Measurements from ENCODE around the gene BMPR1B.

The BMPR1B gene

DNA sequence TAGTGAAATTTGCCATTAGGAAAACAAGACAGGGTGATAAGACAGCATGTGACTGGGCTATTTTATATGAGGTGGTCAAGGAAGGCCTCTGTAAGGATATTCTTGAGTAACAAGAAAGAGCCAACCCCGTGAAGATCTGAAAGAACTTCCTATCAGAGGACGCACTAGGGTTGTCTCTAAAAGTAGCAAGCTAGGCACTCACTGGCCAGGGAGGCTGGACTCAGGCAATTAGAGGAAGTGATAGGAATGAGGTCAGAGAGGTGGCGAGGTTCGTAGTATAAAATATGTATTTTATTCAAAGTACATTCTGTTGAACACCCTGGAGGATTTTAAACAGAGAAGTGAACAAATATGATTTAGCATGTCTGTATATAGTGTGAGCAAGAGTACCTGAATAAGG, 4.6 kb downstream of the BMPR1B start:
- H3K27ac ChIP-seq (ENCODE audit: insufficient read depth, low read length, poor library complexity, severe bottlenecking), result no peak overlapping the region

DNA sequence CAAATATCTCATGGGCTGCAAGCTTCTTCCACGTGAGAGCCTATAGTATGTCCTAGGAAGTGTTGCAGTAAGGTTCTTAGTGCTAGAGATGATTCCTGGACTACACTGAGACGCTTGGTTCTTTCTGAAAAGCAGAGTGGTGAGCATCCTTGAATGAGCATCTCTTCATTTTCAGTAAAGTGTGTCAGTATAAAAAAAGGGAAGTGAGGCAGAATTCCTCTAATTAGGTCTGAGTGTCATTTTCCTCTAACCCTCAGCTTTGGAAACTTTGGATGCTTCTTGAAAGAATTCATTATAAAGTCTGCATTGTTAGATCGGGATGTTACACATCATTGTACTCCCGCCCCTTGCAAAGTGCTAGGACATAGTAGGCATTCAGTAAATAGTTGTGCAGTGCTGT, 5.2 kb downstream of the BMPR1B start:
- Histone ChIP-seq H3K4me1 (ENCODE audit: control insufficient read depth, insufficient read depth, low read length, poor library complexity, severe bottlenecking) (no peaks in the 10 kb centered on the region), H3K36me3 (ENCODE audit: control insufficient read depth, insufficient read depth, low read length) (no peaks in the 10 kb centered on the region), H3K27ac (ENCODE audit: insufficient read depth, low read length, poor library complexity, severe bottlenecking) (no peak overlapping the region), H3K27me3 (replicated peaks; ENCODE audit: control insufficient read depth, insufficient read depth, low read length, poor library complexity, severe bottlenecking) (peaks cover 13% of the 10 kb centered on the region), H3K9me3 (ENCODE audit: control insufficient read depth, low read length) (no peaks in the 10 kb centered on the region), H3K4me3 (ENCODE audit: insufficient read depth, low read depth, low read length, poor library complexity, severe bottlenecking) (no peak overlapping the region)
- no peak for DNase-seq

More for the DNA sequence above, 4.6 kb downstream of the BMPR1B start:
- no peak for DNase-seq
- no peaks in the 10 kb centered on the region for H3K36me3 ChIP-seq (ENCODE audit: control insufficient read depth, insufficient read depth, low read length)
- H3K4me3 ChIP-seq (ENCODE audit: insufficient read depth, low read depth, low read length, poor library complexity, severe bottlenecking), result no peak overlapping the region
- peaks cover 2% of the 10 kb centered on the region for H3K4me1 ChIP-seq (ENCODE audit: control insufficient read depth, insufficient read depth, low read length, poor library complexity, severe bottlenecking)
- H3K9me3 ChIP-seq (ENCODE audit: control insufficient read depth, low read length), result no peaks in the 10 kb centered on the region
- peaks cover 13% of the 10 kb centered on the region for H3K27me3 ChIP-seq (replicated peaks; ENCODE audit: control insufficient read depth, insufficient read depth, low read length, poor library complexity, severe bottlenecking)

DNA sequence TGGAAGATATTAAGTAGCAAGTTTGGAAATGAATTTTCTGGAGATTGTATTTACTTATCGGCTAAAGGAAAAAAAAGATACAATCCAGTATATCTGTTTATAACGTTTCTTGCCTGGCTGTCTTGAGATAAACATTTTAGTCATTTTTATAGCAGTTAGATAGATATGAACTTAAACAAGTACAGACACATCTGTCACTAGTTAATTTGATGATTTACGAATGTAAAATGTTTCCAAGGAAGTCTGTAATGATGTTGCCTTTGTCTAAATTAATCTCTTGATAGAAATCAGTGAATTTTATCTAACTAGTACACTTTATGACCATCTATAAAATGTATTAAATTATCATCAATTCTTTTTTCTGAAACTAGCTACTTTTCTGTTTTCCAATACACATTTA, 5.7 kb downstream of the BMPR1B start:
- Histone ChIP-seq H3K4me1 (ENCODE audit: control insufficient read depth, insufficient read depth, low read length, poor library complexity, severe bottlenecking) (no peaks in the 10 kb centered on the region), H3K36me3 (ENCODE audit: control insufficient read depth, insufficient read depth, low read length) (no peaks in the 10 kb centered on the region), H3K9me3 (ENCODE audit: control insufficient read depth, low read length) (no peaks in the 10 kb centered on the region), H3K27ac (ENCODE audit: insufficient read depth, low read length, poor library complexity, severe bottlenecking) (no peak overlapping the region), H3K4me3 (ENCODE audit: insufficient read depth, low read depth, low read length, poor library complexity, severe bottlenecking) (no peak overlapping the region), H3K27me3 (replicated peaks; ENCODE audit: control insufficient read depth, insufficient read depth, low read length, poor library complexity, severe bottlenecking) (peaks cover 13% of the 10 kb centered on the region)
- DNase-seq, result no peak

DNA sequence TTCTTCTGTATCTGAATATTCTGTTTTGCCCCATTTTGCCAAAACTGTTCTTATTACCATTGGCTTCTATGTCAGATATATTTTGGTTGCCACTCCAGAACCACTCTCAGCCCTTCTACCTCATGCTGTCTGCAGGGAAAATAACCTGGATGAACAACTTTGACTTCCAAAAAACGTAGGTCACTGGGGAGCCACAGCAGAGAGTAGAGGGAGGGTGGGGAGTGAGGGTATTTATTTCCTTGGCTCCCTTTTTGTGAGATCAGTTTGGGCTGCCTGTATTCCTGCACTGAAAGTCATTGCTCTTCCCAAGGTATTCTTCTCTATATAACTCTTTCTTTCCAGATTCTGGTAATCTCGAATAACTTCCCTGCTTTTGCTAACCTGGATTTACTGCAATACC, 6.3 kb downstream of the BMPR1B start:
- Histone ChIP-seq H3K4me1 (ENCODE audit: control insufficient read depth, insufficient read depth, low read length, poor library complexity, severe bottlenecking) (no peaks in the 10 kb centered on the region), H3K4me3 (ENCODE audit: insufficient read depth, low read depth, low read length, poor library complexity, severe bottlenecking) (no peak overlapping the region), H3K9me3 (ENCODE audit: control insufficient read depth, low read length) (no peaks in the 10 kb centered on the region), H3K27me3 (replicated peaks; ENCODE audit: control insufficient read depth, insufficient read depth, low read length, poor library complexity, severe bottlenecking) (peaks cover 8% of the 10 kb centered on the region), H3K27ac (ENCODE audit: insufficient read depth, low read length, poor library complexity, severe bottlenecking) (no peak overlapping the region), H3K36me3 (ENCODE audit: control insufficient read depth, insufficient read depth, low read length) (no peaks in the 10 kb centered on the region)
- DNase-seq, result no peak

DNA sequence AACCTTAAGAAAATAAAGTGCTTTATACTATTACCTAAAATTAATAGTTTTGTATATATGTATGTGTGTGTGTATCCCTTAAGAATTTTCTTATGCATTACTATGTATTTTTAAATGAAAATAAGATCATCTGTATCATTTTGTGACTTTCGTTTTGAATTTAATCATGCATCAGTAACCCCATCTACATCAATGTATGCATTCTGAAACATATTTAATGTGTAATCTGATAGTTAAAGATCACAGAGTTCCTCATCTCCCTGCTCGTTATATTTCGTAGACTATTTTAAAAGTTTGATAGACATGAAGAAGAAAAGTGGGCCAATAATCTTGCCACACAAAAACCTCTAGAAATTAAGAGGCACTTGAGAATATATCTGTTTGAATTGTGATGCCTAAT, 7.4 kb downstream of the BMPR1B start:
- Histone ChIP-seq H3K4me1 (ENCODE audit: control insufficient read depth, insufficient read depth, low read length, poor library complexity, severe bottlenecking) (no peaks in the 10 kb centered on the region), H3K36me3 (ENCODE audit: control insufficient read depth, insufficient read depth, low read length) (no peaks in the 10 kb centered on the region), H3K27me3 (replicated peaks; ENCODE audit: control insufficient read depth, insufficient read depth, low read length, poor library complexity, severe bottlenecking) (no peaks in the 10 kb centered on the region), H3K4me3 (ENCODE audit: insufficient read depth, low read depth, low read length, poor library complexity, severe bottlenecking) (no peak overlapping the region), H3K9me3 (ENCODE audit: control insufficient read depth, low read length) (no peaks in the 10 kb centered on the region), H3K27ac (ENCODE audit: insufficient read depth, low read length, poor library complexity, severe bottlenecking) (no peak overlapping the region)
- DNase-seq, result no peak

DNA sequence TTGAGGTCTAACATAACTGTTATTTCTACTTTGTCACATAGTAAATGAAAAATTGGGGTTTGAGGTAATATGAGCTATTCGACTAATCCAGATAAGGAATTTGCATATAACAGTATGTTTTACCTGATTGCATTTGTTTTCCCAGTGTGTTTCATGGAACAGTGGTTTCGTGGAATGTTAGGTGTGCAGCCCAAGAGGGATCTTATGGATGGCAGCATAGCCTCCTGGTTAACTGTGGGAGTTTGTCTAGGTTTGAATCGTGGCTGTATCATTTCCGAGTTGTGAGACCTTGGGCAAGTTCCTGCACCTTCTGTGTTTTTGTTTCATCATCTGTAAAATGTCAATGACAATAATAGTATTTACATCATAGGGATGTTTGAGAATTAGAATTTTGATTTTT, 7.9 kb downstream of the BMPR1B start:
- Histone ChIP-seq H3K9me3 (ENCODE audit: control insufficient read depth, low read length) (no peaks in the 10 kb centered on the region), H3K36me3 (ENCODE audit: control insufficient read depth, insufficient read depth, low read length) (no peaks in the 10 kb centered on the region), H3K4me1 (ENCODE audit: control insufficient read depth, insufficient read depth, low read length, poor library complexity, severe bottlenecking) (no peaks in the 10 kb centered on the region), H3K27me3 (replicated peaks; ENCODE audit: control insufficient read depth, insufficient read depth, low read length, poor library complexity, severe bottlenecking) (no peaks in the 10 kb centered on the region), H3K27ac (ENCODE audit: insufficient read depth, low read length, poor library complexity, severe bottlenecking) (no peak overlapping the region), H3K4me3 (ENCODE audit: insufficient read depth, low read depth, low read length, poor library complexity, severe bottlenecking) (no peak overlapping the region)
- DNase-seq, result no peak

DNA sequence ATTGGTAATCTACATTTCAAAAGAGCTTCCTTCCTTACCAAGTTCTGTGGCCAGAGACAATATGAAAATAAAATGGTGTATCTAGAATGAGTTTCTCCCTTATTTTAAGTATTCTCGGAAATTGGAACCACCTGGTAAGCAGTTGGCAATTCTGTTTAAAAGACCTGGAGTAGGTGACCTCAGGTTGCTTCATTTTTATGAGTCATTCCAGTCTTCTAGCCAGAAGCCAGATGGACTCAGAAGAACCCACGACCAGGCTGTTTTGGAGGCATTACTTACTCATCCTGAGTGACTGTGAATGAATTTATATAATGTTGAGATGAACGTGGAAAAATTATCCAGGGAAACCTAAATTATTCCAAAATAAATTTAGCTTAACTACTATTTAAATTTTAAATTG, 9.1 kb downstream of the BMPR1B start:
- H3K27me3 ChIP-seq (replicated peaks; ENCODE audit: control insufficient read depth, insufficient read depth, low read length, poor library complexity, severe bottlenecking), result no peaks in the 10 kb centered on the region
- H3K9me3 ChIP-seq (ENCODE audit: control insufficient read depth, low read length), result no peaks in the 10 kb centered on the region
- H3K36me3 ChIP-seq (ENCODE audit: control insufficient read depth, insufficient read depth, low read length), result no peaks in the 10 kb centered on the region
- no peaks in the 10 kb centered on the region for H3K4me1 ChIP-seq (ENCODE audit: control insufficient read depth, insufficient read depth, low read length, poor library complexity, severe bottlenecking)
- H3K4me3 ChIP-seq (ENCODE audit: insufficient read depth, low read depth, low read length, poor library complexity, severe bottlenecking), result no peak overlapping the region
- no peak overlapping the region for H3K27ac ChIP-seq (ENCODE audit: insufficient read depth, low read length, poor library complexity, severe bottlenecking)
- no peak for DNase-seq

DNA sequence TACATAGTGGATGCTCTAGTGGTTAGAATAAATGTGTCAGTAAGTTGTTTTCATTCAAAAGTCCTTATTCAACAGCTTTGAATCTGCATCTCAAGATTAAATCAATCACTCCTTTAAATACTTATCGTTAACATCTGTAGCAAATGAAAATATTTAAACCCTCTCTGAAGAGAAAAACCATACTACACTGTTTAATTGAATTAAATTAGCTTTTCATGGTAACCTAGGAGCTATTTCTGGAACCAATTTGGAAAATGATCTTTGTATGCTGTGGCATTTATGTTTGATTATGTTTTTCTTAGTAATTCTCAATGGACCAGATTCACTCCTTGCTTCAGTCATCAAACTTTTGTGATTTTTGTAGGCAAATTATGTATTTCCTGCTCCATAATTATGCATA, 9.7 kb downstream of the BMPR1B start:
- no peaks in the 10 kb centered on the region for H3K4me1 ChIP-seq (ENCODE audit: control insufficient read depth, insufficient read depth, low read length, poor library complexity, severe bottlenecking)
- H3K36me3 ChIP-seq (ENCODE audit: control insufficient read depth, insufficient read depth, low read length), result no peaks in the 10 kb centered on the region
- no peak overlapping the region for H3K4me3 ChIP-seq (ENCODE audit: insufficient read depth, low read depth, low read length, poor library complexity, severe bottlenecking)
- DNase-seq, result no peak
- H3K27me3 ChIP-seq (replicated peaks; ENCODE audit: control insufficient read depth, insufficient read depth, low read length, poor library complexity, severe bottlenecking), result no peaks in the 10 kb centered on the region
- H3K27ac ChIP-seq (ENCODE audit: insufficient read depth, low read length, poor library complexity, severe bottlenecking), result no peak overlapping the region
- H3K9me3 ChIP-seq (ENCODE audit: control insufficient read depth, low read length), result no peaks in the 10 kb centered on the region

DNA sequence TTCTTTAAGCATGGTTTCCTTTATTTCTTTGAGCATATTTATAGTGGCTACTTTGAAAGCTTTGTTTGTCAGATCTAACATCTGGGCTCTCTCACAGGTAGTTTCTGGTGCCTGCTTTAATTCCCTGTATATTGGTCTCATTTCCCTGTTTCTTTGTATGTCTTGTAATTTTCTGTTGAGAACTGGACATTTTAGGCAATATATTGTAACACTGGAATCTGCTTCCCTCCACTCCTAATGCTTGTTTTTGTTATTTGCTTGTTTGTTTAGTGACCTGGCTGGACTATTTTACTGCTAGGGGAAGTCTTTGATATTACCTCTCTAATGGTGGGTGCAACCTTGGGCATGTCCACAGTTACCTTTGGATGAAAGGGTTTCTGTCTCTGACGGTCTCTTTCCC, 25.0 kb downstream of the BMPR1B start:
- Histone ChIP-seq H3K4me3 (ENCODE audit: insufficient read depth, low read depth, low read length, poor library complexity, severe bottlenecking) (no peak overlapping the region), H3K9me3 (ENCODE audit: control insufficient read depth, low read length) (no peaks in the 10 kb centered on the region), H3K27me3 (replicated peaks; ENCODE audit: control insufficient read depth, insufficient read depth, low read length, poor library complexity, severe bottlenecking) (no peaks in the 10 kb centered on the region), H3K27ac (ENCODE audit: insufficient read depth, low read length, poor library complexity, severe bottlenecking) (no peak overlapping the region), H3K4me1 (ENCODE audit: control insufficient read depth, insufficient read depth, low read length, poor library complexity, severe bottlenecking) (no peaks in the 10 kb centered on the region), H3K36me3 (ENCODE audit: control insufficient read depth, insufficient read depth, low read length) (no peaks in the 10 kb centered on the region)
- no peak for DNase-seq

DNA sequence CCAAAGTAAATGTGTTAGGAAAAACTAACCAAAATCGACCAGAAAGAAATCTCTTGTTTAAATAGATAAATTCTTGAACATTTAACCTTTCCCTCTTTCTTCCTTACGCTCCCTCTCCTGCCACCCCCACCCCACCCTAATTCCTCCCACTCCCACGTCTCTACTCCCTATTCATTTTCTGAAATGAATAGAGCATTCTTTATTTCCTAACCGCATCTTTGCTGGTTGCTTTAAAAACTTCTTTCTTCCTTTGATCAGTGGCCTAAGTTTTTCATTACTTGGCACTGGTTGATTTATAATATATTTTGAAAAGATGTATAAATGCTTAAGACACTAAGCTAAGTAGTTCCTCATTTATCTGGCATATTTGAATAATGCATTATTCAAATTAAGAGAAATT, 33.9 kb downstream of the BMPR1B start:
- DNase-seq, result no peak
- Histone ChIP-seq H3K9me3 (ENCODE audit: control insufficient read depth, low read length) (no peaks in the 10 kb centered on the region), H3K27me3 (replicated peaks; ENCODE audit: control insufficient read depth, insufficient read depth, low read length, poor library complexity, severe bottlenecking) (no peaks in the 10 kb centered on the region), H3K36me3 (ENCODE audit: control insufficient read depth, insufficient read depth, low read length) (no peaks in the 10 kb centered on the region), H3K4me3 (ENCODE audit: insufficient read depth, low read depth, low read length, poor library complexity, severe bottlenecking) (no peak overlapping the region), H3K4me1 (ENCODE audit: control insufficient read depth, insufficient read depth, low read length, poor library complexity, severe bottlenecking) (no peaks in the 10 kb centered on the region), H3K27ac (ENCODE audit: insufficient read depth, low read length, poor library complexity, severe bottlenecking) (no peak overlapping the region)

DNA sequence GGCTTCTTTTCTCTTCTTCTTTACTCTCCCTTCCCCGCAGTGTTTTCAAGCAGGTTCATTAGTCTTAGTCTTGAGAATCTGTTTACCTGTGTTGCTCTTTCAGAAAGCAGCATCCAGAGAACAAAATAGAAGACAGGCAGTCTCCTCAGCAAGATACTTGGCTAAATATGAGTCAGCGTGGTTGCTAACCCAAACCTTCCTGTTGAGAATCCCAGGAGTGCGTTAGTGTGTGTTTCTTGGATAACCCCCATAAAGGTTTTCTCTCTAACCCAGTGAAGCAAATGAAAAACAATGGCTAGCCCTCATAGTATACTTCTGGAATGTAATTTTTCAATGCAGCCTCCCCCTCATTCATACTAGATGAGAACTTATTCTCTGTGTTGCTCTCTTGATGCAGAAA, 41.1 kb downstream of the BMPR1B start:
- Histone ChIP-seq H3K27ac (ENCODE audit: insufficient read depth, low read length, poor library complexity, severe bottlenecking) (no peak overlapping the region), H3K36me3 (ENCODE audit: control insufficient read depth, insufficient read depth, low read length) (no peaks in the 10 kb centered on the region), H3K9me3 (ENCODE audit: control insufficient read depth, low read length) (no peaks in the 10 kb centered on the region), H3K4me1 (ENCODE audit: control insufficient read depth, insufficient read depth, low read length, poor library complexity, severe bottlenecking) (no peaks in the 10 kb centered on the region), H3K4me3 (ENCODE audit: insufficient read depth, low read depth, low read length, poor library complexity, severe bottlenecking) (no peak overlapping the region), H3K27me3 (replicated peaks; ENCODE audit: control insufficient read depth, insufficient read depth, low read length, poor library complexity, severe bottlenecking) (no peaks in the 10 kb centered on the region)
- DNase-seq, result no peak
